Activated CD4-positive, alpha-beta memory T cell treated with anti-CD3 and anti-CD28 coated beads for 36 hours (primary cell): ENCODE results near the gene OSM. TPM values are rescaled to one million over a fixed set of nuclear protein-coding genes. Genes with fewer than 3 reads are reported as not detected.

Experiments
- CTCF ChIA-PET: fragments of 350-600 bp; sonication (Branson Sonifier 250); formaldehyde crosslinking; loops from one replicate; lab custom pipeline; 2021; ENCODE audit warnings: antibody characterized with exemption, inconsistent platforms; lab: Charles Lee
- POLR2A ChIA-PET: fragments of 350-600 bp; sonication (Branson Sonifier 250); formaldehyde crosslinking; loops from one replicate; lab custom pipeline; 2021; ENCODE audit warnings: antibody characterized with exemption; lab: Charles Lee
- DNase-seq: peaks from one replicate; pipeline ENCODE4 v3.0.0-alpha.2; 2020
- H3K27ac Mint-ChIP-seq: one replicate; pipeline ENCODE4 v1.8.0; 2021; ENCODE audit warnings: mixed read lengths
- H3K27me3 Mint-ChIP-seq: one replicate; pipeline ENCODE4 v1.8.0; 2021; ENCODE audit warnings: mixed read lengths
- H3K36me3 Mint-ChIP-seq: one replicate; pipeline ENCODE4 v1.8.0; 2021; ENCODE audit warnings: mixed read lengths
- H3K4me1 Mint-ChIP-seq: one replicate; pipeline ENCODE4 v1.8.0; 2021; ENCODE audit warnings: low read depth, mixed read lengths
- H3K4me3 Mint-ChIP-seq: one replicate; pipeline ENCODE4 v1.8.0; 2021; ENCODE audit warnings: mild to moderate bottlenecking, mixed read lengths
- H3K9me3 Mint-ChIP-seq: one replicate; pipeline ENCODE4 v1.8.0; 2021; ENCODE audit warnings: mixed read lengths
- intact Hi-C: fragments of 100-400 bp; cut with micrococcal nuclease; formaldehyde crosslinking; loops from one replicate; pipeline ENCODE4 v1.15.1; 2023
- total RNA-seq, 2 experiments: library from RNA; stranded (reverse); gene quantifications; one replicate each; pipeline ENCODE4 v1.2.3, GENCODE V29; 2021

OSM gene
- total RNA-seq, 2 experiments from 2014 or later = 39.6 to 41.2 TPM

DNA sequence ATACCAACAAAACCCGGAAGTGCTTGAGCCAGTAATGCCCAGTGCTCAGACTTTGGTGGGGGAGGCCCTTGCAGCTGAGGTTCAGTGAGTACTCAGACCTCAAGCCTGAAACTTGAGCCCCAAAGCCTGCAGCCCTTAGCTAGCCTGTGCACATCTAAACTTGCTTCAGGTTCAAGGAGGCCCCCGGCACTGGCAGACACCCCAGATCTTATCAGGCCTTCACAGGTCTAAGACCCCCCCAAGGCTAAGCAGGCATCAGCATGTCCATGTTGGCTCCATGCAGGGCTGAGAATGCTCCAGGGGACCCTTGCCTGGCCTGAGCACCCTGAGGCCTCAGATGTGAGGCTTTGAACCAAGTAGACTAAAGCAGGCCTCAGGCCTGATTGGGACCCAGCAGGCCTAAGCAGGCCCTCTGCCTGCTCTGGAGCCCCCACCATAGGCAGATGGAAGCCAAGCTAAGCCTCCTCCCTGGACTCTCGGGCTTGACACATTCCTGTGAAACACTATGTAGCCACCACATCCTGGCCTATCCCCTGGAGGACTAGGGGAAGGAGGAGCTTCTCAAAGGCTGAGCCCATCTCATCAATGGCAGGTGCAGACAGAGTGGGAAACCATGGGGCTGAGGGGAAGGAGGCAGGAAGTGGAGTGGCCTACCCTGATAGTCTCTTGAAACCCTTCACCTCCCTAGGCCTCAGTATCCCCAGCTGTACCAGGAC, 23.8 kb upstream of the OSM start:
- CTCF ChIA-PET = interaction anchor here (1.2 to 9.4 kb wide), 11 partner anchors 9 to 186 kb away, joined by 4 to 414 read pairs (median 45); partner anchors contain the start of genes MTFP1, OSM, RNF215 and TBC1D10A
- H3K27ac Mint-ChIP-seq = peak overlapping the region; percentile 69

GRCh38 chr22:30289980-30290313, 23.3 kb upstream of the OSM start:
- CTCF ChIA-PET = interaction anchor here (2.7 to 9.4 kb wide), 12 partner anchors 10 to 185 kb away, joined by 8 to 414 read pairs (median 43); partner anchors contain the start of genes MTFP1, OSM, RNF215 and TBC1D10A
- Mint-ChIP-seq H3K4me1 (peaks cover 22% of the 10 kb centered on the region), H3K36me3 (peaks cover 9% of the 10 kb centered on the region), H3K9me3 (no peaks in the 10 kb centered on the region), H3K4me3 (peak overlapping the region; percentile 76), H3K27ac (peak overlapping the region; percentile 69), H3K27me3 (no peaks in the 10 kb centered on the region)
- DNase-seq = no peak
- intact Hi-C loops = loop anchor here (1.0 to 2.0 kb wide), 4 partner anchors 15 to 195 kb away; partner anchors contain the start of genes CCDC157 and SF3A1
- POLR2A ChIA-PET = interaction anchor here (0.7 to 3.3 kb wide), 6 partner anchors 12 to 97 kb away, joined by 3 to 31 read pairs (median 10); partner anchors contain the start of genes CCDC157, RNF215, SF3A1 and TBC1D10A

More for the DNA sequence above, 23.8 kb upstream of the OSM start:
- no peaks in the 10 kb centered on the region for H3K27me3 Mint-ChIP-seq
- peak overlapping the region; percentile 76 for H3K4me3 Mint-ChIP-seq
- intact Hi-C loops = no loop called here
- no peaks in the 10 kb centered on the region for H3K9me3 Mint-ChIP-seq
- H3K36me3 Mint-ChIP-seq = peaks cover 9% of the 10 kb centered on the region
- POLR2A ChIA-PET = interaction anchor here (0.7 to 3.3 kb wide), 8 partner anchors 12 to 97 kb away, joined by 3 to 31 read pairs (median 4); partner anchors contain the start of genes CCDC157, RNF215, SF3A1 and TBC1D10A
- peaks cover 24% of the 10 kb centered on the region for H3K4me1 Mint-ChIP-seq
- DNase-seq = no peak

DNA sequence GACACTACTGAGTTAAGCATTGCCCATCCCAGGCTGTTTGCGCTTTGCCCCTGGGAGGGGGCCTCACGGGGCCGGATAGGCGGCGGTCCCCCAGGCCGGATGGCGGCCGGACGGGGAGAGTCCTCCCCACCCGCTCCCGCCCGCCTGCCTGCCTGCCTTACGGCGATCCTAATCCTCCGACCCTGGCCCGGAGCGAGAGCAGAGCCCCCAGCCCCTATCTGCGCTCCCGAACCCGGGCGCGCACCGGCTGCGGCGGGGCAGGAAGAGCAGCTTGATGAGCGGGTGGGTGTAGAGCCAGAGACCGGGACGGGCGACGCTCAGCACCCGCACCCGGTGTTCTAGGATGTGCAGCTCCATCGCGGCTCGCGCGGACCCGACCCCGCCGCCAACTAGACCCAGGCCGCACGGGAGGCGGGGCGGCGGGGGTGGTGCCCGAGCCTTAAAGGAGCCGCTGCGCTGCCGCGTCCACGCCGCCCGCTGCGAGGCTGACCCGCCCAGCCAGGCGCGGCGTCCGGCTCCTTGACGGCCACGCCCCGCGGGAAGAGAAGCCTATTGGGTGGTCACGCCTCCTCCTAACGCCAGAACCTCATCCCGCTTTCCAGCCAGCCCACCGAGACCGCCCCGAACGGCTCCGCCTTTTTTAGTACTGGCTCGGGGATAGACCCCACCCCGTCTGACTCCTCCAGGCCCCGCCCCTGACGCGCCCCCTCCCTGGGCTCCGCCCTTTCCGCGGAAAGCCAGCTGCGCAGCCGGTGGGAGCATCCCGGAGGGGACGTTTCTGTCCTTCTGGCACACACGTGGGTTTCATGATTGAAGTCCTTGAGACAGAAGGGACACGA, 22.7 kb upstream of the OSM start, which contains the start of gene CASTOR1:
Gene CASTOR1 (minus strand): TSS at position 365 of the 839 bp plus-strand sequence. CDS start 8 bp downstream, at position 357.
- H3K36me3 Mint-ChIP-seq = peaks cover 8% of the 10 kb centered on the region
- POLR2A ChIA-PET = interaction anchor here (0.7 to 3.3 kb wide), 9 partner anchors 13 to 147 kb away, joined by 3 to 31 read pairs (median 7); partner anchors contain the start of genes CCDC157, RNF215, SEC14L2 and SF3A1

DNA sequence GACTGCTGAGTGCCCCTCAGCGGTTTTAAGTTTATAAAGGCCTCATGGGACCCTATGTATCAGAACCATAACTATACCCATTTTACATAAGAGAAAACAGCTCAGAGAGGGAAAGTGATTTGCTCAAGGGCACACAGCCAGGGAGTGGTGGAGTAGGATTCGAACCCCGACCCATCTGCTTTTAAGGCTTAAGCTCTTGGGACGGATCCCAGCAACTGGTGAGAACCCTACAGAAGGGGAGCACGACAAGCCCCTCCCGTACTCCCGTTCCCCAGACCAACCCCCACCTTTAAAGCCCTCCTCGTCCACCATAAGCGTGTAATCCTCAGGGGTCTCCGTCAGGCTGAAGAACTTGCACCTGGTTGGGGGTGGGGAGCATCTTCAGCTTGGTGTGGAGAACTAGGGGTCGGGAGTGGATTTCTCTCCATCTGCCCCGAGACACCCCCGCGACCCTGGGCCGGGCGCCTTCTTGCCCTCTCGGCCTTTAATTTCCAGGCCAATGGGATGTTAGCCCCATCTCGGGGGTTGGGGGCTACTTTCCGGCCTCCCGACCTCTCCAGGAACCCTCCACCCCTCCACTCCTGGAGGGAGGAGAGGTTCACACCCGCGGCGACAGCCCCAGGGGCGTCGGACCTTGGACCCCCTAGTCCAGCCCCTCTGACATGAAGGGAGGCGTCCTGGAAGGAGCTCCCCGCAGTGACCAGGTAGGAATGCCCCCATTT, 21.9 kb upstream of the OSM start:
- Mint-ChIP-seq H3K27me3 (no peaks in the 10 kb centered on the region), H3K4me3 (peak overlapping the region; percentile 76), H3K4me1 (peaks cover 22% of the 10 kb centered on the region), H3K36me3 (peaks cover 6% of the 10 kb centered on the region), H3K9me3 (no peaks in the 10 kb centered on the region), H3K27ac (no peak overlapping the region)
- CTCF ChIA-PET = interaction anchor here (0.7 to 9.4 kb wide), 64 partner anchors 8 to 285 kb away, joined by 3 to 414 read pairs (median 7); partner anchors contain the start of genes CCDC157, MTFP1, OSM and RNF215
- POLR2A ChIA-PET = interaction anchor here (0.7 to 3.3 kb wide), 11 partner anchors 22 to 148 kb away, joined by 3 to 31 read pairs (median 6); partner anchors contain the start of genes CCDC157, OSM, RNF215 and SEC14L2
- DNase-seq = no peak
- intact Hi-C loops = loop anchor here (1.0 to 2.0 kb wide), 5 partner anchors 17 to 196 kb away; partner anchors contain the start of genes CCDC157 and SF3A1

More for the DNA sequence above, 22.7 kb upstream of the OSM start, which contains the start of gene CASTOR1:
- Mint-ChIP-seq H3K27ac (peak within 1 kb of the TSS; percentile 69), H3K4me3 (peak within 1 kb of the TSS; percentile 76), H3K9me3 (no peaks in the 10 kb centered on the region), H3K27me3 (no peaks in the 10 kb centered on the region), H3K4me1 (peaks cover 22% of the 10 kb centered on the region)
- CTCF ChIA-PET = interaction anchor here (1.2 to 9.4 kb wide), 20 partner anchors 10 to 199 kb away, joined by 3 to 414 read pairs (median 32); partner anchors contain the start of genes MTFP1, OSM, RNF215 and SEC14L2
- DNase-seq = peak; percentile 94
- intact Hi-C loops = loop anchor here (1.0 to 2.0 kb wide), 4 partner anchors 16 to 195 kb away; partner anchors contain the start of genes CCDC157 and SF3A1

GRCh38 chr22:30287648-30288418, 21.2 kb upstream of the OSM start:
- peaks cover 6% of the 10 kb centered on the region for H3K36me3 Mint-ChIP-seq
- peak overlapping the region; percentile 76 for H3K4me3 Mint-ChIP-seq
- no peaks in the 10 kb centered on the region for H3K27me3 Mint-ChIP-seq
- no peak overlapping the region for H3K27ac Mint-ChIP-seq
- DNase-seq = peak; percentile 93
- intact Hi-C loops = loop anchor here (1.0 to 2.0 kb wide), 7 partner anchors 25 to 197 kb away; partner anchors contain the start of genes CCDC157, RNF215 and SF3A1
- ChIA-PET CTCF (interaction anchor here (0.7 to 9.4 kb wide), 71 partner anchors 8 to 284 kb away, joined by 3 to 414 read pairs (median 6); partner anchors contain the start of genes CCDC157, MTFP1, OSM and RNF215), POLR2A (interaction anchor here (0.6 to 3.3 kb wide), 11 partner anchors 21 to 149 kb away, joined by 3 to 31 read pairs (median 6); partner anchors contain the start of genes CCDC157, OSM, RNF215 and SEC14L2)
- H3K4me1 Mint-ChIP-seq = peaks cover 28% of the 10 kb centered on the region
- no peaks in the 10 kb centered on the region for H3K9me3 Mint-ChIP-seq

DNA sequence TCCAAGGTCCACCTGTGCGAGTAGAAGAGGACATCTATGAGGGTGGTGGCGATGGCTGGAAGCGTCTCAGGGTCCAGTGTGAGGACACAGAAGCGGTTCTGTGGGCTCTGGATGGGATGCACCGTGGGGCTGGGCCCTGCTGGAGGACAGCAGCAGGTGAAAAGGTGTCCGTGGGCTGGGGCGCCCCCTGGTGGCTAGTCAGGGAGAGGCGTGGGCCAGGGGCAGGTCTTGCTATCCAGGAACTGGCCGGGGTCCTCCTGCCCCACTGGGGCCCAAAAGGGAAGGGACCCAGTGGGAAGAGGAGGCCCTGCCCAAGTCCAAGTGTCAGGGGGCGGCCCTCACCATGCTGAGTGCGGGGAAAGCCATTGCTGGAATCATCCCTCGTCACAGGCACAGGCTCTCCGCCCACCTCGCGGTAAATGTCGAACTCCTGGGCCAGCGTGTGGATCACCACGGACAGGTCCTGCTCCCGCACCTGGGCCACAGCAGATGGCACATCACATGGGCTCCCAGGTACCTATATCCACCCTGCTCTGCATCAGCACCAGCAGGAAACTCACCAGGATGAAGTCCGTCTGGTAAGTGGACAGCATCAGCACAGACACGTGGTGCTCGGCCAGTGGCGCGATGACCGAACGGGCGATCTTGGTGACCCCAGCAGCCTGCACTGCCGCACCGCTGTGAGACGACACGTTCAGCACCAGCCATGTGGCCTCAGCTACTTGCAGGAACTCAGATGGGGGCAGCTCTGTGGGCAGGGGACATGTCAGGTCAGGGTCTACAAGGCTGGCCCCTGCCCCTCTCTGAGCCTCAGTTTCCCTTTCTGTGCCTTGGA, 20.4 kb upstream of the OSM start:
- Mint-ChIP-seq H3K27me3 (no peaks in the 10 kb centered on the region), H3K27ac (no peak overlapping the region), H3K9me3 (no peaks in the 10 kb centered on the region), H3K36me3 (peaks cover 3% of the 10 kb centered on the region), H3K4me3 (no peak overlapping the region), H3K4me1 (peaks cover 34% of the 10 kb centered on the region)
- ChIA-PET POLR2A (interaction anchor here (0.6 to 3.3 kb wide), 7 partner anchors 20 to 105 kb away, joined by 3 to 31 read pairs (median 6); partner anchors contain the start of genes CCDC157, OSM, RNF215 and SF3A1), CTCF (interaction anchor here (0.8 to 9.4 kb wide), 70 partner anchors 7 to 219 kb away, joined by 3 to 414 read pairs (median 7); partner anchors contain the start of genes CCDC157, MTFP1, OSM and RNF215)
- intact Hi-C loops = loop anchor here (1.0 kb wide), 4 partner anchors 24 to 179 kb away; partner anchors contain the start of gene RNF215
- peak; percentile 93 for DNase-seq

DNA sequence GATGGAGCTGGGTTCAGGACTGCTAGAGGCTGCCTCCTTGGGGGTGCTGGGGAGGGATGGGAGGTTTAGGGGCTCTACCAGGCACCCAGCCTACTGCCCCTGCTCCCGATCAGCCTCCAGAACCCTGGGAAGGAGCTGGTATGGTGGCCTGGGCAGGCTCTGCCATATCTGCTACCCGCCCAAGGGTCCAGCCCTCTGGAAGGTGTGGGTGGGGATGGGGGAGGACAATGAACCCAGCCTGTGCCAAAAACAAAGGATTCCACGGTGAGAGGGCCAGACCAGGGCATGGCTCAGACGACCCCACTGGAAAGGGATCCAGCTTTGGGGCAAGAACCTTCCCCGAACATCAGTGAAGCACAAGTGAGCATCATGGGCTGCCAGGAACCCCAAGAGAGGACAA, 19.7 kb upstream of the OSM start:
- H3K27ac Mint-ChIP-seq = no peak overlapping the region
- H3K36me3 Mint-ChIP-seq = peaks cover 3% of the 10 kb centered on the region
- H3K4me1 Mint-ChIP-seq = peaks cover 35% of the 10 kb centered on the region
- no peak overlapping the region for H3K4me3 Mint-ChIP-seq
- no peak for DNase-seq
- POLR2A ChIA-PET = interaction anchor here (1.1 kb wide), 1 partner anchor 70 kb away, joined by 3 read pairs; the partner anchor contains the start of genes CCDC157 and SF3A1
- CTCF ChIA-PET = interaction anchor here (0.6 to 9.4 kb wide), 18 partner anchors 14 to 201 kb away, joined by 3 to 154 read pairs (median 6); partner anchors contain the start of genes MTFP1, OSM, RNF215 and SEC14L2
- intact Hi-C loops = no loop called here
- H3K9me3 Mint-ChIP-seq = no peaks in the 10 kb centered on the region
- H3K27me3 Mint-ChIP-seq = no peaks in the 10 kb centered on the region

GRCh38 chr22:30285846-30286200, 19.2 kb upstream of the OSM start:
- intact Hi-C loops = no loop called here
- CTCF ChIA-PET = interaction anchor here (0.6 to 9.4 kb wide), 18 partner anchors 15 to 202 kb away, joined by 3 to 154 read pairs (median 5); partner anchors contain the start of genes MTFP1, OSM, RNF215 and SEC14L2

More at GRCh38 chr22:30285846-30286200, 19.2 kb upstream of the OSM start:
- DNase-seq = no peak
- Mint-ChIP-seq H3K36me3 (peaks cover 2% of the 10 kb centered on the region), H3K9me3 (no peaks in the 10 kb centered on the region), H3K4me1 (peaks cover 35% of the 10 kb centered on the region), H3K27me3 (no peaks in the 10 kb centered on the region), H3K27ac (no peak overlapping the region), H3K4me3 (no peak overlapping the region)
- POLR2A ChIA-PET = interaction anchor here (0.6 to 1.1 kb wide), 2 partner anchors 71 to 137 kb away, joined by 3 read pairs; partner anchors contain the start of genes CCDC157 and SF3A1
